Karpas-422 (cell line): ENCODE measurements around the gene GDAP1L1. TPM values are rescaled to one million over a fixed set of nuclear protein-coding genes. Genes with fewer than 3 reads are reported as not detected.

Source experiments
- DNase-seq: peaks from one replicate; pipeline ENCODE4 v3.0.0-alpha.2; 2015
- H2AFZ ChIP-seq: fragments of 200-600 bp; sonication (generic); 2 replicates; pipeline ENCODE4 v1.6.1; 2014; ENCODE audit warnings: antibody characterized with exemption, low read length, mixed read lengths
- H3K27ac ChIP-seq: fragments of 200-600 bp; sonication (generic); 2 replicates; pipeline ENCODE4 v1.5.1; 2014; ENCODE audit warnings: mild to moderate bottlenecking, low read length, moderate library complexity
- H3K27me3 ChIP-seq: fragments of 200-600 bp; sonication (generic); 2 replicates; pipeline ENCODE4 v1.6.1; 2014; ENCODE audit warnings: low read length, mixed read lengths
- H3K36me3 ChIP-seq: fragments of 200-600 bp; sonication (generic); 2 replicates; pipeline ENCODE4 v1.6.1; 2014; ENCODE audit warnings: low read length, mixed read lengths; ENCODE audit not compliant: insufficient read depth
- H3K4me1 ChIP-seq: fragments of 200-600 bp; sonication (generic); 2 replicates; pipeline ENCODE4 v1.6.1; 2014; ENCODE audit warnings: mild to moderate bottlenecking, low read length, mixed read lengths
- H3K4me2 ChIP-seq: fragments of 200-600 bp; sonication (generic); 2 replicates; pipeline ENCODE4 v1.6.1; 2014; ENCODE audit warnings: low read length, low read depth, mild to moderate bottlenecking; ENCODE audit not compliant: poor library complexity, severe bottlenecking
- H3K4me3 ChIP-seq: fragments of 200-600 bp; sonication (generic); 2 replicates; pipeline ENCODE4 v1.5.1; 2014; ENCODE audit warnings: mild to moderate bottlenecking, antibody characterized with exemption, low read length, mixed read lengths
- H3K79me2 ChIP-seq: fragments of 200-600 bp; sonication (generic); 2 replicates; pipeline ENCODE4 v1.6.1; 2014; ENCODE audit warnings: mild to moderate bottlenecking, low read length, mixed read lengths
- H3K9ac ChIP-seq: fragments of 200-600 bp; sonication (generic); 2 replicates; pipeline ENCODE4 v1.6.0; 2014; ENCODE audit warnings: low read length
- H3K9me2 ChIP-seq: fragments of 200-600 bp; sonication (generic), shearing (Covaris generic); replicated peaks from 2 replicates; pipeline ENCODE4 v1.6.0; 2014; ENCODE audit warnings: mild to moderate bottlenecking, low read length, moderate library complexity; ENCODE audit not compliant: insufficient read depth
- H3K9me3 ChIP-seq: fragments of 300-700, 200-600 bp; sonication (generic); 2 replicates; pipeline ENCODE4 v1.6.1; 2014; ENCODE audit warnings: low read length, mixed read lengths
- H4K20me1 ChIP-seq: fragments of 200-600 bp; sonication (generic); 2 replicates; pipeline ENCODE4 v1.6.1; 2014; ENCODE audit warnings: mild to moderate bottlenecking, antibody characterized with exemption, low read length, low read depth; ENCODE audit not compliant: insufficient read depth
- total RNA-seq: library from RNA; depleted of rRNA; stranded (reverse); fragments of >200 nt; shearing (Covaris generic); gene quantifications from 2 replicates; pipeline ENCODE4 v1.2.3, GENCODE V29; 2014; ENCODE audit warnings: low replicate concordance

GDAP1L1 gene
- total RNA-seq, 1 experiment from 2014 or later = 0.89 TPM

- H3K36me3 ChIP-seq = no peaks in the 10 kb centered on the region
- H3K27ac ChIP-seq = no peak overlapping the region
- no peaks in the 10 kb centered on the region for H3K4me1 ChIP-seq
- no peaks in the 10 kb centered on the region for H3K9me3 ChIP-seq
- H3K9ac ChIP-seq = no peak overlapping the region
- H3K9me2 ChIP-seq = no peaks in the 10 kb centered on the region
- DNase-seq = no peak
- no peak overlapping the region for H3K4me3 ChIP-seq
- no peak overlapping the region for H2AFZ ChIP-seq
- H3K27me3 ChIP-seq = no peaks in the 10 kb centered on the region
- H3K4me2 ChIP-seq = no peak overlapping the region
- no peaks in the 10 kb centered on the region for H3K79me2 ChIP-seq
- H4K20me1 ChIP-seq = no peaks in the 10 kb centered on the region
These were observed 57.3 kb downstream of the GDAP1L1 start for GRCh38 chr20:44304383-44304782.

DNA sequence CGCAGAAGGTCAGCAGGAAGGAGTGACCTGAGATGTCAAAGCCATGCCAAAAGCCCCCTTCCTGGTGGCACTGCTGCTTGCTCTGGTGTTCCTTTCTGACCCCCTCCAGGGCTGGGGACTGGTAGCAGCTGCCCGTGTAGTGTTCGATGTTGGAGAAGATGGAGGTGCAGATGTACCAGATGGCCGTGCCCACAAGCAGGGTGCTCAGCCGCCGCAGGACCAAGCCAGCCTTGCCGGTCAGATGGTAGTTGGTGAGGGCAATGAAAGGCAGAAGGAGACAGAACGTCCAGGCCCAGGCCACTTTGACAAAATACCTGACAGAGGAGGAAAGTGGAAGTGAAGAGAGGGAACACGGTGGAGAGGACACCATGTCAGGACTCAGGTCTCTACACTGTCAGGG lies 59.8 kb downstream of the GDAP1L1 start:
- Histone ChIP-seq H2AFZ (no peak overlapping the region), H3K9me3 (no peaks in the 10 kb centered on the region), H3K9ac (no peak overlapping the region), H3K4me1 (peaks cover 13% of the 10 kb centered on the region), H4K20me1 (no peaks in the 10 kb centered on the region), H3K4me2 (no peak overlapping the region), H3K4me3 (no peak overlapping the region), H3K27me3 (no peaks in the 10 kb centered on the region), H3K36me3 (no peaks in the 10 kb centered on the region), H3K79me2 (no peaks in the 10 kb centered on the region), H3K9me2 (no peaks in the 10 kb centered on the region), H3K27ac (no peak overlapping the region)
- DNase-seq = no peak

- H3K4me2 ChIP-seq = peak overlapping the region; percentile 98
- peak overlapping the region; percentile 97 for H3K4me3 ChIP-seq
- no peak overlapping the region for H3K27ac ChIP-seq
- peak overlapping the region; percentile 98 for H3K9ac ChIP-seq
- H3K9me3 ChIP-seq = no peaks in the 10 kb centered on the region
- H3K4me1 ChIP-seq = peaks cover 13% of the 10 kb centered on the region
- peak overlapping the region; percentile 100; the same call in 1 of the 2 replicates for H2AFZ ChIP-seq
- no peaks in the 10 kb centered on the region for H3K36me3 ChIP-seq
- no peak for DNase-seq
- H4K20me1 ChIP-seq = no peaks in the 10 kb centered on the region
- H3K27me3 ChIP-seq = no peaks in the 10 kb centered on the region
- H3K9me2 ChIP-seq = no peaks in the 10 kb centered on the region
- H3K79me2 ChIP-seq = no peaks in the 10 kb centered on the region
These were observed 62.9 kb downstream of the GDAP1L1 start for GRCh38 chr20:44309763-44310663.

- peak within 1 kb of the TSS; percentile 98 for H3K4me2 ChIP-seq
- no peaks in the 10 kb centered on the region for H3K36me3 ChIP-seq
- H4K20me1 ChIP-seq = no peaks in the 10 kb centered on the region
- no peaks in the 10 kb centered on the region for H3K9me3 ChIP-seq
- H3K9ac ChIP-seq = peak within 1 kb of the TSS; percentile 98
- no peaks in the 10 kb centered on the region for H3K79me2 ChIP-seq
- no peaks in the 10 kb centered on the region for H3K9me2 ChIP-seq
- H2AFZ ChIP-seq = peak within 1 kb of the TSS; percentile 100
- peak within 1 kb of the TSS; percentile 97 for H3K4me3 ChIP-seq
- peak; percentile 98 for DNase-seq
- no peak within 1 kb of the TSS for H3K27ac ChIP-seq
- H3K27me3 ChIP-seq = no peaks in the 10 kb centered on the region
- H3K4me1 ChIP-seq = peaks cover 13% of the 10 kb centered on the region
These were observed 63.8 kb downstream of the GDAP1L1 start, which contains the start of gene FITM2 for GRCh38 chr20:44310664-44311639. FITM2 (minus strand) TSS chr20:44311202; CDS start chr20:44311148, 54 bp downstream.

DNA sequence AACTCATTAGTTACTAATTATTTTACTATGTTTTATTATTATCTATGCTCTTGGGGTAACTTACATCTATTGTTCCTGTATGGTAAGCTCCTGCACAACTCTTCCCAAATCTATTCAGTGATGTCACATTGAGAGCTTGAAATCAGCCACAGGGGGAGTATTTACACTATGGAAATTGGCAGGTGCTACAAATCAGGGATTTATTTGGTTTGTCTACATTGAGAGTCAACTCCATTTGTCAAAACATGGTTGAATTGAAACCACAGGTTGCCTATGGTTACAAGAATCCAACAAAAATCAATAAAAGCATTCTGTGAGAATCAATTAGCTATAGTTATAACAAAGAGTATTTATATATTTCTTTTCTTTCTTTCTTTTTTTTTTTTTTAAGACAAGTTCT lies 67.8 kb downstream of the GDAP1L1 start:
- no peak for DNase-seq
- H3K4me1 ChIP-seq = peaks cover 9% of the 10 kb centered on the region
- H3K9me3 ChIP-seq = no peaks in the 10 kb centered on the region
- H2AFZ ChIP-seq = no peak overlapping the region
- no peak overlapping the region for H3K9ac ChIP-seq
- H3K4me2 ChIP-seq = no peak overlapping the region
- no peak overlapping the region for H3K4me3 ChIP-seq
- no peak overlapping the region for H3K27ac ChIP-seq
- no peaks in the 10 kb centered on the region for H4K20me1 ChIP-seq
- H3K27me3 ChIP-seq = no peaks in the 10 kb centered on the region
- no peaks in the 10 kb centered on the region for H3K9me2 ChIP-seq
- no peaks in the 10 kb centered on the region for H3K36me3 ChIP-seq
- no peaks in the 10 kb centered on the region for H3K79me2 ChIP-seq

GRCh38 chr20:44319839-44320422 lies 72.8 kb downstream of the GDAP1L1 start:
- H3K36me3 ChIP-seq = no peaks in the 10 kb centered on the region
- no peaks in the 10 kb centered on the region for H3K9me2 ChIP-seq
- H3K4me1 ChIP-seq = no peaks in the 10 kb centered on the region
- no peak overlapping the region for H3K4me3 ChIP-seq
- no peak overlapping the region for H3K9ac ChIP-seq
- no peak overlapping the region for H2AFZ ChIP-seq
- H3K27ac ChIP-seq = no peak overlapping the region
- no peaks in the 10 kb centered on the region for H3K79me2 ChIP-seq
- no peak overlapping the region for H3K4me2 ChIP-seq
- no peaks in the 10 kb centered on the region for H4K20me1 ChIP-seq
- no peak for DNase-seq
- H3K9me3 ChIP-seq = no peaks in the 10 kb centered on the region
- H3K27me3 ChIP-seq = no peaks in the 10 kb centered on the region

GRCh38 chr20:44324343-44324742 lies 77.2 kb downstream of the GDAP1L1 start:
- Histone ChIP-seq H3K79me2 (no peaks in the 10 kb centered on the region), H3K9ac (no peak overlapping the region), H3K36me3 (no peaks in the 10 kb centered on the region), H4K20me1 (no peaks in the 10 kb centered on the region), H3K27me3 (no peaks in the 10 kb centered on the region), H3K27ac (no peak overlapping the region), H3K4me3 (no peak overlapping the region), H3K9me2 (no peaks in the 10 kb centered on the region), H2AFZ (no peak overlapping the region), H3K9me3 (no peaks in the 10 kb centered on the region), H3K4me1 (no peaks in the 10 kb centered on the region), H3K4me2 (no peak overlapping the region)
- no peak for DNase-seq
